Measurements from ENCODE around the gene IGF2.

Gene IGF2

GRCh38 chr11:2122907-2123627 lies 16.1 kb downstream of the IGF2 start:
- no peak for DNase-seq
- Mint-ChIP-seq H3K36me3 (no peaks in the 10 kb centered on the region), H3K27ac (no peak overlapping the region), H3K4me1 (no peaks in the 10 kb centered on the region), H3K27me3 (peaks cover 14% of the 10 kb centered on the region), H3K4me3 (no peak overlapping the region), H3K9me3 (no peaks in the 10 kb centered on the region)
- CTCF ChIA-PET, result no interaction called here

DNA sequence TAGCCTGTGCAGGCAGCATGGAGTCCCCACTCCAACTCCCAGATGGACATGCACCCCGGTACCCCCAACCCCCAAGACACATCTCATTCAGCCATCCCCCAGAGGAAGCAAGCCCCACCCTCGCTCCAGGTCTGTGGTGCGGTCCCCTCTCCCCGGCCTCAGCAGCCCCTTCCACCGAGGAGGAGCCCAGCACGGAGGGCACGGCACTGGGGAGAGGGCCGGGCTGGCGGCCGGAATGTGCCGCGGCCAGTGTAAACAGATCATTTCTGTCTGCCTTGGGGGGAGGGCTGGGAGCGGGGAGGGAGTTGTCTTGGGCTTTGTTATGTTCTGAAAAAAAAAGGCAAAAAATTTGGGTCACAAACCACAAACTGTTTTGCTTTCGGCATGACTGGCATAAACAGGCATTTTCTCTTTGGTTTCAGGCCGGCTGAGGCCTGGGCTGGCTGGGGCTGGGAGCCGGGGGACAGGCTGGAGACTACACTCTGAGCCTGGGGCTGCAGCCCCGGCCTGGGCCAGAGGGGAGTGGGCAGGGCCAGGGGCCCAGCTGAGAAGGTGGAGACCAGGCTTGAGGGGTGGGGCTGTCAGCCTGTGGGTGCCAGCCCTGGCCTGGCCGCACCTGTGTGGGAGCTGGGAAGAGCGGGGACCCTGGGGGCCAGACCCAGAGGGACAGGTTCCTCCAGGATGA lies 16.8 kb downstream of the IGF2 start:
- no peak overlapping the region for H3K27ac Mint-ChIP-seq
- no peak overlapping the region for H3K4me3 Mint-ChIP-seq
- H3K36me3 Mint-ChIP-seq, result no peaks in the 10 kb centered on the region
- H3K27me3 Mint-ChIP-seq, result peaks cover 17% of the 10 kb centered on the region
- H3K4me1 Mint-ChIP-seq, result no peaks in the 10 kb centered on the region
- CTCF ChIA-PET, result no interaction called here
- no peak for DNase-seq
- no peaks in the 10 kb centered on the region for H3K9me3 Mint-ChIP-seq

- Mint-ChIP-seq H3K36me3 (no peaks in the 10 kb centered on the region), H3K27me3 (peaks cover 19% of the 10 kb centered on the region), H3K4me1 (no peaks in the 10 kb centered on the region), H3K4me3 (no peak overlapping the region), H3K9me3 (no peaks in the 10 kb centered on the region), H3K27ac (no peak overlapping the region)
- no peak for DNase-seq
- CTCF ChIA-PET, result no interaction called here
Observed at GRCh38 chr11:2121227-2122130, 17.7 kb downstream of the IGF2 start.

DNA sequence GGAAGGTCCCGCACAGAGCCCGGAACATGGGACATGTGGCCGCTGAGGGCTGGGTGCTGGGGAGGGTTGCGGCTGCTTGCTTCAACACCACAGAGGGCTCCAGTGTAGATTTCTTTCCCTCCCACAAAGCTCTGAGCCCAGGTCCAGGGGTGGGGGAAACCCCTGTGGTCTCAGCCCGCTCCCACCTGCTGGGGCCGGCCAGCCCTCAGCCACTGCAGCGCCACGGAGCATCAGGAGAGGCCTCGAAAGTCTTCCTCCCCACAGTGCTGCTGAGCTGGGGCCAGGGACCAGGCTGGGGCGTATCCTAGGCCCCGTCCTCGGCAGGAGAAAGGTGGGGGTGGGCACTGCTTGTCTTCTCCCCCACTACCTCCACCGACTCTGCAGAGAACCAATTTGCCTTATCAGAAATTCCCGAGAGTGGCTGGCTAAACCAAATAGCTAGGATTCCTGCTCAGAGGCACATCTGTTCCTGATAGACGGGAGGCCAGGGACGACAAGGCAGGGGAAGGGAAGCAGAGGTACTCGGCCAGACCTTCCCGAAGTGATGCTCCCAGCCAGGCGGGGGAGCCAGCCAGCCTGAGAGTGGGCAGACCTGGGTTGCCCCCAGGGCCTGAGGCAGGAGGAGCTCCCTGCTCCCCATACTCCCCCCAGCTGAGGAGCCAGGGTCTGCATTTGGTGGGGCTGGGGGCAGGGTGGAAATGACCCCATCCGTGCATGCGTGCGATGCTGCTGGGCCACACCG lies 18.7 kb downstream of the IGF2 start:
- no peaks in the 10 kb centered on the region for H3K9me3 Mint-ChIP-seq
- peaks cover 28% of the 10 kb centered on the region for H3K27me3 Mint-ChIP-seq
- H3K4me1 Mint-ChIP-seq, result no peaks in the 10 kb centered on the region
- CTCF ChIA-PET, result no interaction called here
- no peak for DNase-seq
- H3K4me3 Mint-ChIP-seq, result no peak overlapping the region
- no peak overlapping the region for H3K27ac Mint-ChIP-seq
- H3K36me3 Mint-ChIP-seq, result no peaks in the 10 kb centered on the region

GRCh38 chr11:2118677-2119076 lies 20.5 kb downstream of the IGF2 start:
- Mint-ChIP-seq H3K4me3 (no peak overlapping the region), H3K9me3 (no peaks in the 10 kb centered on the region), H3K27ac (no peak overlapping the region), H3K4me1 (no peaks in the 10 kb centered on the region), H3K27me3 (peaks cover 41% of the 10 kb centered on the region), H3K36me3 (no peaks in the 10 kb centered on the region)
- DNase-seq, result no peak
- CTCF ChIA-PET, result no interaction called here

DNA sequence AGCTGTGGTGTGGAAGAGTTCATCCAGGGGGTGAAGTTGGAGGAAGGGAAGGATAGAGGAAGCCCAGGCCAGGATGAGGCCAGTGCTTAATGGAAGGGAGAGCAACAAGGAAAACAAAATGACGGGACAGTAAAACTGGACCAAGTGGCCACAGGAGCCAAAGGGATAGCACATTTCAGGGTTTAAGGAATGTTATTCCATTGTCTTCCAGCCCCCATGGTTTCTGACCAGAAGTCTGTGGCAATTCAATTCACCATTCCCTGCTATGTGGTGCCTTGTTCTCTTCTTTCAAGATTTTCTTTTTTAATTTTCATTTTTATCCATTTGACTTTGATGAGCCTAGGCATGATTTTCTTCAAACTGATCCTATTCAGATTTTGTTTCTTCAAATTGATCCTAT lies 22.5 kb downstream of the IGF2 start:
- H3K4me3 Mint-ChIP-seq, result no peak overlapping the region
- H3K36me3 Mint-ChIP-seq, result no peaks in the 10 kb centered on the region
- CTCF ChIA-PET, result no interaction called here
- peaks cover 41% of the 10 kb centered on the region for H3K27me3 Mint-ChIP-seq
- DNase-seq, result no peak
- H3K4me1 Mint-ChIP-seq, result no peaks in the 10 kb centered on the region
- no peaks in the 10 kb centered on the region for H3K9me3 Mint-ChIP-seq
- H3K27ac Mint-ChIP-seq, result no peak overlapping the region

GRCh38 chr11:2115308-2115707 lies 23.9 kb downstream of the IGF2 start:
- no peak overlapping the region for H3K4me3 Mint-ChIP-seq
- CTCF ChIA-PET, result interaction anchor here (1.0 kb wide), 1 partner anchor 409 kb away, joined by 3 read pairs; no protein-coding TSS in a partner anchor
- H3K4me1 Mint-ChIP-seq, result no peaks in the 10 kb centered on the region

DNA sequence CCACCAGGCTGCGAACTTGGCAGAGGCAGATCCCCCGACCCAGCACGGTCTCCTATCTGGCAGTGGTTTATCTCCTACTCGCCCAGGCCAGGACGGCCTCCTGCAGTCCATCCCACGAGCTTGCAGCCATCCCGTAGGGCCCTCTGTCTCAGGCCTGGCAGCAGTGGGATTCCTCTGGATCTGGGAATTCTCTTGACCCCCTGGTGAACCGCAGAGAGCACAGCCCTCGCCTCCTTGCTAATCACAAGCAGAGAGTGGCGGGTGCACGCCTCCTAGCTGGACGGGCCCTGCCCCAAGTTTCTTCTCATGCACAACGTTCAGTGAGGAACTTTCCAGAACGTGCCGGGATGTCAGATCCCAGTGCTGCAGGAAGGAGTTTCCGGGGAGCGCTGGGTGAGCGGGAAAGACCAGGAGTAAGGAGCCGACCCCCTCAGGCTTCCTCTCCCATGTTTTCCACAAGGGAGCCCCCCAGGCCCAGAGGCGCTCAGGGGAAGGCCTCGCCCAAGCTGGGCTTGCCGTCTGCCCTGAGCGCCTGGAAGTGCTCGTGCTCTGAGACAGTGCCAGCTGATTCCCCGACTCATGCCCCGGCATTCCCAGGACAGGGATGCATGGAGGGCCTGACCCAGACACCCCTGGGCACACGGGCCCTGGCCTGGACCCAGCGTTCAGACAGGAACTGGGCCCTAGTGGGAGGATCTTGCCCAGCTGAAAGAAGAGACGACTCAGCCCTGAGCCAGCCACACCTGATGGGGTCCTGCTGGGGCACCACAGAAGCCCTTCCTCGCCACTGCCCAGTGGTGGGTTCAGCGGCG lies 24.6 kb downstream of the IGF2 start:
- Mint-ChIP-seq H3K27me3 (peaks cover 45% of the 10 kb centered on the region), H3K4me1 (no peaks in the 10 kb centered on the region), H3K9me3 (no peaks in the 10 kb centered on the region), H3K4me3 (no peak overlapping the region), H3K36me3 (no peaks in the 10 kb centered on the region), H3K27ac (no peak overlapping the region)
- CTCF ChIA-PET, result no interaction called here
- DNase-seq, result no peak

More at GRCh38 chr11:2115308-2115707, 23.9 kb downstream of the IGF2 start:
- no peaks in the 10 kb centered on the region for H3K9me3 Mint-ChIP-seq
- H3K27me3 Mint-ChIP-seq, result peaks cover 40% of the 10 kb centered on the region
- no peak overlapping the region for H3K27ac Mint-ChIP-seq
- H3K36me3 Mint-ChIP-seq, result no peaks in the 10 kb centered on the region
- DNase-seq, result no peak

DNA sequence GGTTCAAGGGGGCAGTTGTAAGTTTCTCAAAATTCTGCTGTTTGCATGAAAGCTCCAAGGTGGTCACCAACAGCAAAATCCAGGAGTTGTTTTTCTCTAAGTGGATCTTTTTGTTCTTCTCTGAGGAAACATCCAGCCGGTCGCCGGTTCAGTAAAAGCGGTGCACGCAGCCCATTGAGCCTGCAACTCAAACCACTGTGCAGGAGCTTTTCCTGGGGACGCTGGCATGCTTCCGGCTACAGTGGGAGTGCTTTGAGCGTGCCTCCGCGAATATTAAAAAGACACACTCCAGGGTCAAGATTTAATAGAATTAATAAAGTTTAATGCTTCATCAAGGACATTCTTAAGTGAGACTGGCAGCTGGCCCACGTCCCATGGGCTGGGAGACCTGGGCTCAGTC lies 25.4 kb downstream of the IGF2 start:
- H3K27ac Mint-ChIP-seq, result no peak overlapping the region
- no peak for DNase-seq

GRCh38 chr11:2110521-2110920 lies 28.7 kb downstream of the IGF2 start:
- Mint-ChIP-seq H3K27me3 (peaks cover 36% of the 10 kb centered on the region), H3K9me3 (no peaks in the 10 kb centered on the region), H3K27ac (no peak overlapping the region), H3K4me3 (no peak overlapping the region), H3K4me1 (no peaks in the 10 kb centered on the region), H3K36me3 (no peaks in the 10 kb centered on the region)
- CTCF ChIA-PET, result no interaction called here
- no peak for DNase-seq

More for the DNA sequence above, 25.4 kb downstream of the IGF2 start:
- H3K36me3 Mint-ChIP-seq, result no peaks in the 10 kb centered on the region
- CTCF ChIA-PET, result no interaction called here
- no peaks in the 10 kb centered on the region for H3K9me3 Mint-ChIP-seq
- H3K4me3 Mint-ChIP-seq, result no peak overlapping the region
- H3K27me3 Mint-ChIP-seq, result peaks cover 48% of the 10 kb centered on the region
- no peaks in the 10 kb centered on the region for H3K4me1 Mint-ChIP-seq

DNA sequence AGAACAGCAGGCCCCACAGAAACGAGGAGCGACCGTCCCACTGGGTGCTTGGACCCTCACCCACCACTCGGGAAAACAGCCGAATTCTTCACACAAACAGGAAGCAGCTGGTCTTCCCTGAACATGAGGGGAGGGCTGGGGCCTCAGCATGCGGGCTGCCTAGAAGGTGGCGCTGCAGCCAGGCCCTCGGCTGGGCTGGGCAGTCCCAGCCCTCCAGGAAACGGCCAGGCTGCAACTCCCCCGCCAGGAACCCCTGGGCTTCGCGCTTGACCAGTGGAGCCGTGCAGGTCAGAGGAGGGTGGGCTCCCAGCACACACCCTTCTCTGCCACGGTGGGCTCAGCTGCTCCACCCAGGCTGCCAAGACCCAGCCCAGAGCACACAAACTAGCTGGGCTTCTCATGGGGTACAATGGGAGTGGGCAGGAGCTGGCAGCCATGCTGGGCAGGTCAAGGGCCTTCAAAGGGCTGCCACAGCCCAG lies 29.6 kb downstream of the IGF2 start:
- Mint-ChIP-seq H3K4me3 (no peak overlapping the region), H3K27me3 (peaks cover 30% of the 10 kb centered on the region), H3K36me3 (no peaks in the 10 kb centered on the region), H3K27ac (no peak overlapping the region), H3K9me3 (no peaks in the 10 kb centered on the region), H3K4me1 (no peaks in the 10 kb centered on the region)
- DNase-seq, result no peak
- CTCF ChIA-PET, result interaction anchor here (1.0 to 1.6 kb wide), 2 partner anchors 40 to 42 kb away, joined by 3 to 4 read pairs; no protein-coding TSS in a partner anchor

GRCh38 chr11:2108675-2109491 lies 30.3 kb downstream of the IGF2 start:
- no peaks in the 10 kb centered on the region for H3K9me3 Mint-ChIP-seq
- CTCF ChIA-PET, result interaction anchor here (1.0 to 1.6 kb wide), 2 partner anchors 41 to 43 kb away, joined by 3 to 4 read pairs; no protein-coding TSS in a partner anchor
- DNase-seq, result no peak

More at GRCh38 chr11:2108675-2109491, 30.3 kb downstream of the IGF2 start:
- Mint-ChIP-seq H3K27me3 (peaks cover 24% of the 10 kb centered on the region), H3K27ac (no peak overlapping the region), H3K4me3 (no peak overlapping the region), H3K4me1 (no peaks in the 10 kb centered on the region), H3K36me3 (no peaks in the 10 kb centered on the region)
